GM10248 (cell line): ENCODE measurements around the gene KRT78.

ENCODE experiments used
- CTCF ChIA-PET: fragments of 300-600 bp; sonication (Branson Sonifier 250); formaldehyde crosslinking; extraction: SDS; loops from one replicate; lab custom pipeline; 2021; ENCODE audit warnings: antibody characterized with exemption; lab: Yijun Ruan, JAX
- POLR2A ChIA-PET: fragments of 350-650 bp; sonication (Branson Sonifier 250); formaldehyde crosslinking; extraction: SDS; loops from one replicate; lab custom pipeline; 2020; ENCODE audit warnings: antibody characterized with exemption; lab: Yijun Ruan, JAX
- DNase-seq: peaks from one replicate; pipeline ENCODE4 v3.0.0; 2012; ENCODE audit errors: extremely low spot score
- CTCF ChIP-seq: IDR thresholded peaks from 2 replicates; pipeline ENCODE4 v1.5.1; 2012; ENCODE audit warnings: mild to moderate bottlenecking, low read depth; ENCODE audit errors: extremely low read depth, missing control alignments, control extremely low read depth

The KRT78 gene

GRCh38 chr12:52848661-52849255, at the start of gene KRT78:
Gene KRT78, minus strand, starts transcription at chr12:52848994. Its CDS starts 64 bp downstream, at chr12:52848930.
- CTCF ChIA-PET = interaction anchor here (1.8 kb wide), 1 partner anchor 22 kb away, joined by 5 read pairs; no protein-coding TSS in a partner anchor
- DNase-seq = no peak
- POLR2A ChIA-PET = no interaction called here
- TF ChIP-seq CTCF = no peak

GRCh38 chr12:52896190-52897100, 47.7 kb upstream of the KRT78 start:
- CTCF ChIA-PET = interaction anchor here (3.8 to 10.5 kb wide), 2 partner anchors 12 to 84 kb away, joined by 25 to 105 read pairs; no protein-coding TSS in a partner anchor
- POLR2A ChIA-PET = no interaction called here
- no peak for TF ChIP-seq CTCF
- no peak for DNase-seq

- ChIA-PET CTCF (interaction anchor here (3.8 to 10.5 kb wide), 2 partner anchors 12 to 85 kb away, joined by 25 to 105 read pairs; no protein-coding TSS in a partner anchor), POLR2A (no interaction called here)
- TF ChIP-seq CTCF = no peak
- no peak for DNase-seq
Observed at GRCh38 chr12:52895726-52896189, 47.0 kb upstream of the KRT78 start.

GRCh38 chr12:52892974-52893373, 44.2 kb upstream of the KRT78 start:
- no peak for TF ChIP-seq CTCF
- CTCF ChIA-PET = interaction anchor here (2.4 to 10.5 kb wide), 2 partner anchors 9 to 88 kb away, joined by 8 to 105 read pairs; no protein-coding TSS in a partner anchor
- POLR2A ChIA-PET = no interaction called here

GRCh38 chr12:52892207-52892852, 43.5 kb upstream of the KRT78 start:
- DNase-seq = no peak
- POLR2A ChIA-PET = no interaction called here
- no peak for TF ChIP-seq CTCF
- CTCF ChIA-PET = interaction anchor here (2.4 to 10.5 kb wide), 2 partner anchors 8 to 88 kb away, joined by 8 to 105 read pairs; no protein-coding TSS in a partner anchor

More at GRCh38 chr12:52892974-52893373, 44.2 kb upstream of the KRT78 start:
- DNase-seq = no peak

GRCh38 chr12:52891044-52891443, 42.2 kb upstream of the KRT78 start:
- ChIA-PET CTCF (interaction anchor here (2.4 kb wide), 1 partner anchor 90 kb away, joined by 8 read pairs; no protein-coding TSS in a partner anchor), POLR2A (no interaction called here)
- TF ChIP-seq CTCF = no peak
- no peak for DNase-seq
